ENCODE results near the gene OTUB1. TPM values are rescaled to one million over a fixed set of nuclear protein-coding genes. Genes with fewer than 3 reads are reported as not detected.

Gene OTUB1
- 10 to 100 TPM; 15.2 to 32.0 (median 24.4) TPM for total RNA-seq
- polyA plus RNA-seq, result 10 to 100 TPM; 42.4 to 57.8 TPM

GRCh38 chr11:63986156-63986931 is at the start of gene OTUB1:
OTUB1 (plus strand) TSS chr11:63986438; CDS start chr11:63986457, 19 bp downstream.
- H3K4me1 ChIP-seq, result peaks cover 7 to 13% (median 9%) of the 10 kb centered on the region in 3 donors
- peak within 1 kb of the TSS; percentile 72 to 80 (median 76) for H3K27ac ChIP-seq
- H3K27me3 ChIP-seq, result no peaks in the 10 kb centered on the region
- DNase-seq (peak; percentile 86 to 95 (median 90)), FAIRE-seq (no peak), ATAC-seq (peak; percentile 95 to 97 (median 96))
- peaks cover 0 to 12% (median 0%) of the 10 kb centered on the region in 3 donors for H3K36me3 ChIP-seq
- 0 to 1% methylated on average over 45 to 63 of the region's 63 CpGs for WGBS, 2 donors
- intact Hi-C loops (cut with DNase I), result no loop called here
- H3K9me3 ChIP-seq, result no peaks in the 10 kb centered on the region
- H3K4me3 ChIP-seq, result peak within 1 kb of the TSS; percentile 96 to 100 (median 99)
- TF ChIP-seq CTCF (IDR thresholded peaks at IDR 0.05), result no peak

- DNase-seq (no peak), FAIRE-seq (no peak), ATAC-seq (peak in 2 of 4 donors; percentile 1 to 13)
- no peaks in the 10 kb centered on the region for H3K36me3 ChIP-seq
- peaks cover 0 to 3% (median 0%) of the 10 kb centered on the region in 3 donors for H3K4me1 ChIP-seq
- intact Hi-C loops (cut with DNase I), result no loop called here
- no peak for TF ChIP-seq CTCF (IDR thresholded peaks at IDR 0.05)
- no peaks in the 10 kb centered on the region for H3K9me3 ChIP-seq
- H3K27me3 ChIP-seq, result no peaks in the 10 kb centered on the region
- WGBS, 2 donors, result 18 to 19% methylated on average over 30 of the region's 30 CpGs
- peak overlapping the region; percentile 40 to 75 (median 61) for H3K27ac ChIP-seq
- peak overlapping the region; percentile 46 to 64 (median 56) for H3K4me3 ChIP-seq
Observed at GRCh38 chr11:63937713-63938478, 48.3 kb upstream of the OTUB1 start.

- Histone ChIP-seq H3K27me3 (no peaks in the 10 kb centered on the region), H3K27ac (peak within 1 kb of the TSS; percentile 40 to 75 (median 61)), H3K9me3 (no peaks in the 10 kb centered on the region), H3K4me3 (peak within 1 kb of the TSS; percentile 46 to 64 (median 56)), H3K36me3 (no peaks in the 10 kb centered on the region), H3K4me1 (peaks cover 0 to 3% (median 0%) of the 10 kb centered on the region in 3 donors)
- ATAC-seq (peak; percentile 93 to 96 (median 95)), FAIRE-seq (no peak), DNase-seq (peak; percentile 93 to 99 (median 98))
- 1% methylated on average over 39 to 84 of the region's 92 CpGs for WGBS, 2 donors
- intact Hi-C loops (cut with DNase I), result no loop called here
- TF ChIP-seq CTCF (IDR thresholded peaks at IDR 0.05), result no peak
Observed at GRCh38 chr11:63938479-63939396, 47.5 kb upstream of the OTUB1 start, which contains the start of gene NAA40. NAA40 (plus strand) TSS chr11:63939002; CDS start chr11:63939097, 95 bp downstream.

- WGBS, 2 donors, result 1 to 2% methylated on average over 26 of the region's 26 CpGs
- intact Hi-C loops (cut with DNase I), result no loop called here
- Histone ChIP-seq H3K4me1 (peaks cover 0 to 3% (median 0%) of the 10 kb centered on the region in 3 donors), H3K27ac (peak overlapping the region in 2 of 4 donors; percentile 17 to 57), H3K4me3 (peak overlapping the region; percentile 46 to 64 (median 56)), H3K9me3 (no peaks in the 10 kb centered on the region), H3K36me3 (no peaks in the 10 kb centered on the region), H3K27me3 (no peaks in the 10 kb centered on the region)
- ATAC-seq, result peak in 3 of 4 donors; percentile 4 to 29 (median 24)
- TF ChIP-seq CTCF (IDR thresholded peaks at IDR 0.05), result no peak
- peak in 2 of 6 donors; percentile 32 to 34 for DNase-seq
- no peak for FAIRE-seq
Observed at GRCh38 chr11:63939397-63939891, 46.8 kb upstream of the OTUB1 start.

Data from pancreas (tissue), 10 donors.